ENCODE measurements around the gene TNS3.

TNS3 gene

DNA sequence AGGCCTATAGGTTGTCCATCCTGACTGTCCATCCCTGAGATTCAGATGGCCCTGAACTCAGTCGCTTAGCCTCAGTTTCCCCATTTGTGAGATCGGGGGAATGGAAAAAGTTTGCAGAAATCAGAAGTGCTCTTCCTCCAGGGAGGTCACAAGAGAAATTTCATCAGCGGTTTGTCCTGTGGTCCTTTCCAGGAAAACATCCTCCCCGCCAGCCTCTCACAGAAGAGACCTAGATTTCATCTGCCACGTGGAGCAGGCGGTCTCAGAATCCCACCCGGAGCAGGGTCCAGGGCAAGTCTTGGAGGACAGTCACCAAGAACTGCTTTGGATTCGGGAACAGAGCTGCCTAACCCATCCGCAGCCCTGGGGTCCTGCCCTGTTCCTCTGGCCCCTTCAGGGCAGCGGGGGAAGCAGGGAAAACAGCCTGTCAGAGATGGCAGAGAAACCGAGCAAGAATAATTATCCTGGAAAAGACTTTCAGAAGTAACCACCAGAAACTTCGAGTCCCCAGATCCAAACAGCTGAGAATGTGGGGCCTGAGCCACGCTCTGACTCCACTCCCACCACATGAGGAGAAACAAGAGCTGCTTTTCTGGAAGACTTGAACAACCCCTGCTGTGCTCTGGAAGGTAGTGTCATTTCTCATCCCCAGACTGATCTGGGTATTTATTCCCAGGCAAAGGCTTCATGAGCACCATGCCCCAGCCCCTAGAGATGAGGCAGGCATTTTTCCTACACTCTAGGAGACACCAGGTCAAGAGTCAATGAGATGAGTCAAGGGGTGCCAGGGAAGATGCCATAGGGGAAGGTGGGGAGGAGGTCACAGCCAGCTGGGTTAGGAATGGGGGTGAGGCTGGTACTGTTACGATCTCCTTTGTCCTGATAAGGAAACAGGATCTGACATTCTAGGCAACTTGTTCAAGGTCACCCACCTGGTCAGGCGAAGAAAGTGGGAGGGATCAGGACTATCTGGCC is 1.1 kb upstream of the TNS3 start:
- no peak for DNase-seq (ENCODE audit: low read depth in 2 of 2)

DNA sequence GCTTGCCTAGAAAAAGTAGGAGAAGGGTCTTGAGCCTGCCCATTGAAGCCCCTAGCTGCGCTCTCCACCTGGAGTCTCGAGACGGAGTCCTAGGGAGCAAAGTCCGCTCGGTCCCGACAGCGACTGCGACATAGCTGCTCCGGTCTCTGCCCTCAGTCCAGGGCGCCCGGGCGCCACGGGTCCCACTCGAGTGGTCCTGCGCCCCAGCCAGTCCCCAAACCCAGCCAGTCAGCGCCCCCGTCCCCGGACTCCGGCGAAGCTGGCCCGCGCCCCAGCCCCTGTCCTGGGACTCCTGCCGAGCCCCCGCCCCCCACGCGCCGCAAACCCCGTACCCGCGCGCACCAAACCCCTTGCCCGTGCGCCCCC is 490 bp downstream of the TNS3 start:
- DNase-seq (ENCODE audit: low read depth in 2 of 2), result no peak

GRCh38 chr7:47580811-47581331 is 1.0 kb downstream of the TNS3 start:
- DNase-seq (ENCODE audit: low read depth in 2 of 2), result no peak

- no peak for DNase-seq (ENCODE audit: low read depth in 2 of 2)
These were observed 1.7 kb downstream of the TNS3 start for GRCh38 chr7:47580175-47580706.

- no peak for DNase-seq (ENCODE audit: low read depth in 2 of 2)
These were observed 2.5 kb downstream of the TNS3 start for GRCh38 chr7:47579458-47579857.

DNA sequence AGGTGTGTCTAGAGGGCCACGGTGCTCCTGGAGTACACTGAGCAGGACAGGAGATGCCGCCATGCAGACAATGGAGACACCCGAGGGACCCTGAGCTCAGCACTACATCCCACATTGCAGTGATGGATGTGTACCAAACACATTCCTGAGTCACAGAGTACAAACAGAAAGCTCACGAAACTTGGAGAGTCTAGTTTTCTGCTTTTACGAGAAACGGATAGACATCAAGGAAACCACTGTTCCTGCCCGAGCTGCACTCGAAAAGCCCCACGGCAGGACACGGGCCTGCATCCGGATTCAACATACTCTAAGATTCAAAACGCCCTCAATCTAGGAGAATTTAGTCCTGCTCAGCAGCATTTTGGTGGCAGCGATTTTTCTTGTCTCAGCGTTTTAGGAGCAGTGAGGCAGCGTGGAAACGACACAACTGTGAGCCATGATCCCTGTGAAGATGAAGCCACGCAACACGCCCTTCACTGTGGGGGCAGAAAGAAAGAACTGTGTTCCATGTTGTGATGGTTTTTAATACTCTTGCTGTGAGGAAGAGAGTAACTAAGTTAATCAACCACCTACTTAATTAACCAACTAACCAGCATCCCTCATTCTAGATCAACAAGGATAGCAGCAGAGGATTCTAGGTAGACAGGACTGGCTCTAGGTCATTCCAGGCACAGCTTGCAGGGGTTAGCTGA is 3.2 kb downstream of the TNS3 start:
- peak in 1 of 2 experiments; percentile 69 for DNase-seq (ENCODE audit: low read depth in 2 of 2)

DNA sequence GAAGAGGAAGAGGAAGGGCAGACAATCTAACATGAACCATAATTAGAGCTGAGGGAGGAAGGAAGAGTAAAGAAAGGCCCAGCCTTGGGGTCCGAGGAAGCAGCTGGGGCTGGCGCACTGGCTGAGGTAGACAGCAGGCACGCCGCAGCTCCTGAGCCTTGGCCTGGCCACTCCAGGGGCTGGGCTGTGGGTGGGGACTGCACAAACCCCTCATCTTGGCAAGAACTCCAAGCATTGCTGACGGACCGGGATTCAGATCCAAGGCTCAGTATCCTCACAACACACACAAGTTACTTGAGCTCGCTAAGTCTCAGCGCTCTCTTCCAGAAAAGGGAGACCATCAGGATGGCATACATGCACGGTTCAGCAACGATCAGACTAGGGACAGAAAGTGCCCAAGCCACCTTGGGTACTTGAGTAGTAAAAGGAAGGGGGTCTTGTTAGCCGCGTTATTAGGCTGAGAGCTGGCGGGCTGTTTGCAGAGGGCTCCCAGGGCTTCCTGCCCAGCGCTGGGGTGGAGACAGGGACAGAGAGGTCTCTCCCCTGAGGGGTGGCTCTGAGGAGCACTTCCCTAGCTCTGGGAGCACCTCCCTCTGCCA is 4.5 kb downstream of the TNS3 start:
- DNase-seq (ENCODE audit: low read depth in 2 of 2), result no peak

- no peak for DNase-seq (ENCODE audit: low read depth in 2 of 2)
These were observed 5.0 kb downstream of the TNS3 start for GRCh38 chr7:47576866-47577306.

DNA sequence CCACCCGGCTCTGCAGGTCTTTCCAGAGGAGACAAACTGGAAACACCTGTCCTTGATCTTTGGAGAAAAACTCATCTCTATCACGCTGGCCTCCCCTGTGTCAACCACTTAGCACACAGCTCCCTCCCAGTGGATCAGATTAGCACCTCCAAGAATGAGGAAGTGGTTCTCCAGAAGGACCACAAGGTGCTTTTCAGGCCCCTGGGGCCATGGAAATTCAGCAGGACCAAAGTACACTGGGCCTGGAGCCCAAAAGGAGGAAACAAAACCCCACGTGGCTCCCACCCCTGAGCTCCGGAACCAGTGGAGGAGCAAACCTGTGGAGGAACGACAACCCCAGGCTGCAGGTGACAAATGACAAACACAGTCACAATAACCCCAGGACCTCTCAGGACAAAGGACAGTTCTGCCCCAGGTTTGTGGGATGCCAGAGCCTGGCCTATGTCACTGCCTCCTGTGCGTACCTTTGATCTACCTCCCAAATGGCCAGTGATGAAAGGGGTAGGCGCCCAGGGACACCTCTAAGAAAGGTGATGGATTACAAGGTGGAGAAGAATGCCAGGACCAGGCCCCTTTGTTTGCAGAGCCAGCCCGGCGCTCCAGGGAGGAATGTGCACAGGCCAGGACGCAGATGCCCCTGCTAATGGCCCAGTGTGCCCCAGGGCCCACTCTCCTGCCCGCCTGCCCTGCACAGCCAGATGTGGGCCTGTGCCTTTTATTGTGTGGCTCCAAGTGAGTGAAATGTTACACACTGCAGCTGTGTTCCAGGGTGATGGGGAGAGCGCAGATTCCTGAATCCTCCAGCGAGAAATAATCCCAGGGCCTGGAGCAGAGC is 5.7 kb downstream of the TNS3 start:
- peak in 1 of 2 experiments; percentile 71 for DNase-seq (ENCODE audit: low read depth in 2 of 2)

GRCh38 chr7:47574482-47575329 is 7.2 kb downstream of the TNS3 start:
- DNase-seq (ENCODE audit: low read depth in 2 of 2), result no peak

- peak; percentile 91 to 93 for DNase-seq (ENCODE audit: low read depth in 2 of 2)
These were observed 8.0 kb downstream of the TNS3 start for GRCh38 chr7:47573758-47574481.

GRCh38 chr7:47572939-47573757 is 8.8 kb downstream of the TNS3 start:
- DNase-seq (ENCODE audit: low read depth in 2 of 2), result no peak

DNA sequence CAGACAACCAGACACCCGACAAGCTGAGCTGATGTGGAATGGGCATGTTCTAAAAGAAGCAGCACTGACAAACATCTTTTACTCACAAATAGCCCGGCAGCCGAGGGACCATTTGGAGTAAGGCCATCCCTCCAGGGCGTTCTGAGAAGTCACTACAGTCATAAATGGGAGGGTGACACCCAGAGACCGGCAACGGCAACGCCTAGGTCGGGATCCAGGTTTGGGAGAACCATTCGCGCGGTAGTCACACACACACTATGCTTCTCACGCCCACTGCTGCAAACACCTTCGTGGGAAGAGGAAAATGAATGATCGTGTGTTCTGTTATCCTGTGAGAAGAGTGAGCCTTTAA is 9.8 kb downstream of the TNS3 start:
- DNase-seq (ENCODE audit: low read depth in 2 of 2), result no peak

DNA sequence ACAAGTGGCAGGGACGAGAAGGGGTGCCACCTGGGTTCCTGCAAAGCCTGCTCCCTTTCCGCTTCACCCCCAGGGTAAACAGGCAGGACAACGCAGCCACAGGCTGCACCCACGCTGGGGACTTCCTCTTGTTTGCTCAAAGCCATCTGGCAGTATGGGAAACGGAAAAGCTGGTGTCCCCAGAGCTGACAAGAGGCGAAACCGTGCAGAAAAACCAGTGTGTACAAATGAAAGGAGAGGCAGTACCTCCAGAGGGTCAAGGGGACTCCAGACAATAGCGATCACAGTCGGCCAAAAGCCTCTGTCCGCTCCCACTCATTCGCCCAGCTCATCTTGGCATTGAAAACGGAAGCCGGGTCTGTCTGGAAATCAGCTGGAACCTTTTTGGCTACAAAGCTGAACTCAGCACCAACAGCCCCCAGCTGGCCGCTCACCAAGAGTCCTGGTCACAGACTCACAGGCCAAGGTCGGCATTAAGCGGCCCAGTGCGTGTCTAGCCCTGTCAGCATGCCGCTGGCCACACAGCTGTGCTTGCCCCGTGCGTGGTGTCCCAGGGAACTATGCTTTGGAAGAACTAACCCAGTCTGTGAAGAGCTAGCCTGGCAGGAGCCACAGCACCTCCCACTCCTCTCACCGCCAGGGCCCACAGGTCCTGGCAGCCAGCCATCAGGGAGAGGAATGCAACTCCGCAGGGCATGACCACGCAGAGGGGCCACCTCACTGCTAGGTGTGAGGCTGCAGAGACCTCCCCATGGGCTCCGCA is 10.4 kb downstream of the TNS3 start:
- no peak for DNase-seq (ENCODE audit: low read depth in 2 of 2)

- DNase-seq (ENCODE audit: low read depth in 2 of 2), result no peak
These were observed 11.3 kb downstream of the TNS3 start for GRCh38 chr7:47570649-47571050.

DNA sequence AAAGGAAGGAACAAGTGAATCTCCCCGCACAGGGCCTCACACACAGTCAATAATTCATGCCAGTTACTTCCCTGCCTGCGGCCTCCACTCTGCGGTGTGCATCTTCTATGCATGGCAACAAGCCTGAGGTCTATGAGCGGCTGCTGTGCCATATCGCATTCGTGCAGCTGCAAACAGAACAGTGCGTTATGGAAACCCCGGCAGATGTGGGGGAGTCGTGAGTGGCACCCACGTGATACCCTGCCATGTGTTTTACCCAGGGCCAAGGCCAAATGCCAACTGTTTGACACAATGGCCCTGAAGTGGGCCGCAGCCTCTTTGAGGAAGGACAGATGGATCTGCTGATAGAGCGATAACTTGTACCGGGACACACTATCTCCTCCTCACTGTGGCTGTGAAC is 13.4 kb downstream of the TNS3 start:
- DNase-seq (ENCODE audit: low read depth in 2 of 2), result no peak

DNA sequence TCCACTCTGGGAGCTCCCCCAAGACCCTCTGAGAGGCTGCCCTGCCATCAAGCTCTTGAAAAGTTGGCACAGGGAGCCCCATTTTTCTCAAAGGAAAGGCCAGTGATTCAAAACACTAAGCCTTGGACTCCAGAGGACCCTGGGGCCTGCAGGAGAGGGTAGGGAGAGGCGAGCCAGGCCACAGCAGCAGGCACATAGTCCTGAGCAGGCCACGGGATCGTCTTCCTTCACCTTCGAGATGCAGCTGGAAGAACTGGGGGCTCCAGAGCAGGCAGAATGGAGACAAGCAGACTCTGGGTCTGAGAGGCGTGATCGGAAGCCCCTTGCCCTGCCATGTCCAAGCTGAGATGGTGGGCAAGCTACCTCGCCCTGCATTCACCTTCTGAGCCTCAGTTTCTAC is 13.9 kb downstream of the TNS3 start:
- DNase-seq (ENCODE audit: low read depth in 2 of 2), result no peak

- DNase-seq (ENCODE audit: low read depth in 2 of 2), result no peak
These were observed 16.2 kb downstream of the TNS3 start for GRCh38 chr7:47565640-47566250.
